PFSK-1 (cell line): ENCODE measurements around the gene KCNN4.

Experiments used
- FOXP2 ChIP-seq: optimal IDR thresholded peaks from 2 replicates; pipeline ENCODE3; 2011; ENCODE audit warnings: borderline replicate concordance, control low read depth, inconsistent platforms; ENCODE audit not compliant: insufficient read depth; ENCODE audit errors: extremely low read length, extremely low read depth
- POLR2AphosphoS5 ChIP-seq: IDR thresholded peaks from 2 replicates; pipeline ENCODE4 v1.6.1; 2012; ENCODE audit warnings: low read depth, mild to moderate bottlenecking, control low read depth, low read length, moderate library complexity
- REST ChIP-seq, 2 experiments: IDR thresholded peaks; 2 replicates each; pipeline versions ENCODE4 v1.6.1 to v1.8.0; 2011 to 2012; ENCODE audit warnings: low read depth in 2 of 2, low read length in 2 of 2, control low read depth in 1 of 2, inconsistent platforms in 1 of 2, mild to moderate bottlenecking in 1 of 2, moderate library complexity in 1 of 2; ENCODE audit not compliant: insufficient read depth in 1 of 2
- TAF1 ChIP-seq: IDR thresholded peaks from 2 replicates; pipeline ENCODE4 v1.6.1; 2012; ENCODE audit warnings: low read length, control low read depth, borderline replicate concordance; ENCODE audit not compliant: insufficient read depth

- no peak for TF ChIP-seq POLR2AphosphoS5
- TF ChIP-seq REST (IDR thresholded peaks at IDR 0.05; ENCODE audit: insufficient read depth in 1 of 2, low read depth in 2 of 2, low read length in 2 of 2), result no peak
- no peak for TF ChIP-seq FOXP2
- TF ChIP-seq TAF1, result no peak
Observed at GRCh38 chr19:43804432-43804831, 23.7 kb upstream of the KCNN4 start.
